Measurements from ENCODE around the gene FREM1.

FREM1 gene

GRCh38 chr9:14868772-14869583 is 41.2 kb downstream of the FREM1 start:
- Mint-ChIP-seq H3K27me3 (no peaks in the 10 kb centered on the region), H3K9me3 (no peaks in the 10 kb centered on the region), H3K36me3 (ENCODE audit: low read depth) (no peaks in the 10 kb centered on the region), H3K4me3 (no peak overlapping the region), H3K27ac (no peak overlapping the region), H3K4me1 (ENCODE audit: low read depth) (no peaks in the 10 kb centered on the region)

DNA sequence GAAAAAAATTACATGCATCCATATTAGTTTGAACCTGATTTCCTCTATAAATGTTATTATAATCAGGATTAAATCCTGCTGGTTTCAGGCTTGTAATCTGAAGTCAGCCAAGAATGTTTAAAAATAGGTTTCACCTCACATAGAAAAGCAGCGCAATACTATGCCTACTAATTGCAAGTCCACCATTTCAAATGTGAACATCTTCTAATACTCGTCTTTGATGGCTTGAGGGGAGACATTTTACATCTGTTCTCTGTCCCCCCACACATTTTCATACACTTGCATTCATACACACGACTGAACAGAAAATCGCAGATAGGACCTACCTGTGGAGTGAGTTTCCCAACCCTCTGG is 41.8 kb downstream of the FREM1 start:
- Mint-ChIP-seq H3K9me3 (no peaks in the 10 kb centered on the region), H3K27ac (no peak overlapping the region), H3K4me3 (no peak overlapping the region), H3K36me3 (ENCODE audit: low read depth) (no peaks in the 10 kb centered on the region), H3K4me1 (ENCODE audit: low read depth) (no peaks in the 10 kb centered on the region), H3K27me3 (no peaks in the 10 kb centered on the region)

GRCh38 chr9:14866200-14866749 is 44.0 kb downstream of the FREM1 start:
- Mint-ChIP-seq H3K4me1 (ENCODE audit: low read depth) (no peaks in the 10 kb centered on the region), H3K36me3 (ENCODE audit: low read depth) (no peaks in the 10 kb centered on the region), H3K27ac (no peak overlapping the region), H3K9me3 (no peaks in the 10 kb centered on the region), H3K27me3 (no peaks in the 10 kb centered on the region), H3K4me3 (no peak overlapping the region)

GRCh38 chr9:14864309-14864708 is 45.9 kb downstream of the FREM1 start:
- no peaks in the 10 kb centered on the region for H3K4me1 Mint-ChIP-seq (ENCODE audit: low read depth)
- no peak overlapping the region for H3K4me3 Mint-ChIP-seq

GRCh38 chr9:14863402-14863801 is 46.8 kb downstream of the FREM1 start:
- Mint-ChIP-seq H3K36me3 (ENCODE audit: low read depth) (no peaks in the 10 kb centered on the region), H3K9me3 (no peaks in the 10 kb centered on the region), H3K4me3 (no peak overlapping the region), H3K4me1 (ENCODE audit: low read depth) (no peaks in the 10 kb centered on the region), H3K27me3 (no peaks in the 10 kb centered on the region), H3K27ac (no peak overlapping the region)

More at GRCh38 chr9:14864309-14864708, 45.9 kb downstream of the FREM1 start:
- Mint-ChIP-seq H3K36me3 (ENCODE audit: low read depth) (no peaks in the 10 kb centered on the region), H3K27ac (no peak overlapping the region), H3K9me3 (no peaks in the 10 kb centered on the region), H3K27me3 (no peaks in the 10 kb centered on the region)

GRCh38 chr9:14857449-14858305 is 52.6 kb downstream of the FREM1 start:
- H3K27me3 Mint-ChIP-seq: no peaks in the 10 kb centered on the region
- no peaks in the 10 kb centered on the region for H3K36me3 Mint-ChIP-seq (ENCODE audit: low read depth)
- H3K9me3 Mint-ChIP-seq: no peaks in the 10 kb centered on the region
- H3K27ac Mint-ChIP-seq: no peak overlapping the region
- H3K4me1 Mint-ChIP-seq (ENCODE audit: low read depth): no peaks in the 10 kb centered on the region
- H3K4me3 Mint-ChIP-seq: no peak overlapping the region

DNA sequence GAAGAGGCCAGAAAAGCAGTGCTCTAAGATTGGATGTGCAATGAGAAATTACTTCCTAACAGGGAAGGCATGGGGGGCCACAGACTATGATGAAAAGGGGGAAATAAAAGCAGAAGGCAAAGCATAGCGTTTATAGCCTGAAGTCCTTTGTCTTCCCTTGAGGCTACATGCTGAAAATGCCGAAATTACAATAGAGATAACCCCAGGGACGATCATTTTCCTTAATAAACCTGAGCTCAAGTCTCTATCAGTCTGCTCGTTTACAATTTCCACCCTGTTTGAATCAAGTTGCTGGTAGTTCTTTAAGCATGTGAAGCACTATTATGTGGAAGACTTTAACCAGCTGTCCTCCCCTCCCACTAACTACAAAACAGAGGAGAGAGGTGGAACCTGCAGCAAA is 60.4 kb downstream of the FREM1 start:
- Mint-ChIP-seq H3K4me1 (ENCODE audit: low read depth) (no peaks in the 10 kb centered on the region), H3K27me3 (peaks cover 10% of the 10 kb centered on the region), H3K9me3 (no peaks in the 10 kb centered on the region), H3K36me3 (ENCODE audit: low read depth) (no peaks in the 10 kb centered on the region), H3K4me3 (no peak overlapping the region), H3K27ac (no peak overlapping the region)

- H3K4me1 Mint-ChIP-seq (ENCODE audit: low read depth): no peaks in the 10 kb centered on the region
- H3K9me3 Mint-ChIP-seq: no peaks in the 10 kb centered on the region
- no peaks in the 10 kb centered on the region for H3K36me3 Mint-ChIP-seq (ENCODE audit: low read depth)
- no peak overlapping the region for H3K4me3 Mint-ChIP-seq
- H3K27ac Mint-ChIP-seq: no peak overlapping the region
- peaks cover 10% of the 10 kb centered on the region for H3K27me3 Mint-ChIP-seq
Measured at GRCh38 chr9:14849296-14849695, 60.9 kb downstream of the FREM1 start.

DNA sequence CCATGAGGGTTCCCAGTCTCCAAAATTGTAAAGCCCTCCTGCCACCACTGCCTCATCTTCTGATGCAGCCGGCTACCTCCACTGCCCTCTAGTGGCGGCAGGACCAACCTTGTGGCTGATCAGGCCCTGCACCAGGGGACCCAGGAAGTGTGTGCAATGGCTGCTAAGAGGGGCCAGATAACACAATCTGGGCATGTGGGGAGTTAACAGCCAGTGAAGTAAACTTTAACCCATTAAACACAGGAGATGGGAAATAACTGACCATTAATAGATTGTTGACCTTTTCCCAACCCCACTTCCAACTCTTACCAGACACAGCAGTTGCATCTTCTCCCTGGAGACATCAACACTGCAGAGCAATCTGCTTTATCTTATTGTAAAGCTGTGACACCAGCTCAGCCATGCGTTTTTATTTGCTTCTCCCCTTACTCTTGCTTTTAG is 63.3 kb downstream of the FREM1 start:
- H3K4me1 Mint-ChIP-seq (ENCODE audit: low read depth): no peaks in the 10 kb centered on the region
- H3K9me3 Mint-ChIP-seq: no peaks in the 10 kb centered on the region
- H3K4me3 Mint-ChIP-seq: no peak overlapping the region
- peaks cover 10% of the 10 kb centered on the region for H3K27me3 Mint-ChIP-seq
- no peaks in the 10 kb centered on the region for H3K36me3 Mint-ChIP-seq (ENCODE audit: low read depth)
- H3K27ac Mint-ChIP-seq: no peak overlapping the region

GRCh38 chr9:14843163-14843562 is 67.1 kb downstream of the FREM1 start:
- no peaks in the 10 kb centered on the region for H3K27me3 Mint-ChIP-seq
- no peaks in the 10 kb centered on the region for H3K9me3 Mint-ChIP-seq
- no peaks in the 10 kb centered on the region for H3K4me1 Mint-ChIP-seq (ENCODE audit: low read depth)
- no peak overlapping the region for H3K27ac Mint-ChIP-seq
- H3K4me3 Mint-ChIP-seq: no peak overlapping the region
- no peaks in the 10 kb centered on the region for H3K36me3 Mint-ChIP-seq (ENCODE audit: low read depth)

DNA sequence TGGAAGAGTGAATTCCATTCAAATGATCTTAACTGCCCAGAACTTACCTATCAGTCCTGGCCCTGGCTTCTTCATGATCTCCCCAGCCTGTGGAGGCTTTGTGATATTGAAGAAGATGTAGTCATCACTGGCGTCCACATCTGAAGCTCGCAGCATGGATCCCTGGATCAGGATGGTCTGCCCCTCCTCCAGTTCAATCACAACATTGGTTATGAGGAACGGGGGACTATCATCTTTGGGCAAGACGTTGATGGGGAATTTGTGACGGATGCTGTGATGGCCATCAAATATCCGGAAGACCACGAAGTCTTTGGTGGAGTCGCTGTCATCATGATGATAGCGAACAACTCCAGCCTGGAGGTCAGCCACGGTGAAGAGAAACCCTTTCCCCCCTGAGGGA is 68.0 kb downstream of the FREM1 start:
- H3K27ac Mint-ChIP-seq: no peak overlapping the region
- H3K4me1 Mint-ChIP-seq (ENCODE audit: low read depth): no peaks in the 10 kb centered on the region
- no peaks in the 10 kb centered on the region for H3K9me3 Mint-ChIP-seq
- H3K4me3 Mint-ChIP-seq: no peak overlapping the region
- H3K36me3 Mint-ChIP-seq (ENCODE audit: low read depth): no peaks in the 10 kb centered on the region
- no peaks in the 10 kb centered on the region for H3K27me3 Mint-ChIP-seq

DNA sequence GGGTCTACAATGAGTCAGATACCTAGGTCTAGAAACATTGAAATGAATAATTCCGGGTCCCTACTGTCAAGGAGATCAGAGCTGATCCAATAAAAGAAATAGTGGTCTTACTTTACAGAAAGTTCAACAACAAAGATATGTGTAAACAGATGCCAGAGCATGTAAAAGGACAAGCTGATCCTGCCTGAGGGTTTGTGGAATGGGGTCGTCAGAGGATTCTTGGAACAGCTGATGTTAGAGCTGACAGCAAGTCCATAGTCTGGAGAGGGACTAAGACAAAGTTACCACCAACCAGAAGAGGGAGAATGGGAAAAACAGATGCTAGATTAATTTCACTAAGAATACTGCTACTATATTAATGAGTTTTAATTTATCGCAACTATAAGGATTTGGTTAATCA is 71.5 kb downstream of the FREM1 start:
- H3K9me3 Mint-ChIP-seq: no peaks in the 10 kb centered on the region
- H3K4me1 Mint-ChIP-seq (ENCODE audit: low read depth): no peaks in the 10 kb centered on the region
- H3K4me3 Mint-ChIP-seq: no peak overlapping the region
- no peaks in the 10 kb centered on the region for H3K36me3 Mint-ChIP-seq (ENCODE audit: low read depth)
- peaks cover 3% of the 10 kb centered on the region for H3K27me3 Mint-ChIP-seq
- H3K27ac Mint-ChIP-seq: no peak overlapping the region

- H3K36me3 Mint-ChIP-seq (ENCODE audit: low read depth): no peaks in the 10 kb centered on the region
- no peak overlapping the region for H3K27ac Mint-ChIP-seq
- H3K27me3 Mint-ChIP-seq: peaks cover 3% of the 10 kb centered on the region
- no peaks in the 10 kb centered on the region for H3K4me1 Mint-ChIP-seq (ENCODE audit: low read depth)
- H3K4me3 Mint-ChIP-seq: no peak overlapping the region
- no peaks in the 10 kb centered on the region for H3K9me3 Mint-ChIP-seq
Measured at GRCh38 chr9:14836885-14837284, 73.3 kb downstream of the FREM1 start.

DNA sequence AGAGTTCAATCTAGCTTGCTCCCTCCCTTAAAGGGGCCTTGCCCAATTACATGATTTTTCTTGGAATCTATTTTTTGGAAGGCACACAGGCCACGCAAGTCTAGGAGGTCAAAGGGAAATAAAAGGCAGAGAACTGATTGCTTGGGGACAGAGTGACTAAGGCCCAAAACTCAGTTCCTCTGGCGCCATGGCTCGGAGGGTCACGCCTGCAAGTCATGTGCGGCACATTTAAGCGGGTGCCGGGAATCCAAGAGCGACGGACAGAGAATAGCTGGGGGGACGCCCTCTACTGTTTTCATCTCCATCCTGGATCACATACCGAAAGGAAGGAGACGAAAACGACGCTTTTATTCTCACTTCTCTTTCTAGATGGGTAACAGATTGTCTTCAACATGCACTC is 78.6 kb downstream of the FREM1 start:
- Mint-ChIP-seq H3K27ac (no peak overlapping the region), H3K27me3 (peaks cover 2% of the 10 kb centered on the region), H3K9me3 (peaks cover 9% of the 10 kb centered on the region), H3K36me3 (ENCODE audit: low read depth) (no peaks in the 10 kb centered on the region), H3K4me3 (no peak overlapping the region), H3K4me1 (ENCODE audit: low read depth) (no peaks in the 10 kb centered on the region)

- peaks cover 9% of the 10 kb centered on the region for H3K9me3 Mint-ChIP-seq
- H3K4me3 Mint-ChIP-seq: no peak overlapping the region
- H3K27me3 Mint-ChIP-seq: no peaks in the 10 kb centered on the region
- H3K4me1 Mint-ChIP-seq (ENCODE audit: low read depth): no peaks in the 10 kb centered on the region
- H3K36me3 Mint-ChIP-seq (ENCODE audit: low read depth): no peaks in the 10 kb centered on the region
- H3K27ac Mint-ChIP-seq: no peak overlapping the region
Measured at GRCh38 chr9:14831074-14831473, 79.2 kb downstream of the FREM1 start.

All from stimulated activated naive CD8-positive, alpha-beta T cell treated with anti-CD3 and anti-CD28 coated beads, Interleukin-15, Interleukin-2, amounts not matched to agents 100 ng/mL and 50 ng/mL, for 24 hours (primary cell).